ENCODE data around the gene BAHD1. TPM values are rescaled to one million over a fixed set of nuclear protein-coding genes. Genes with fewer than 3 reads are reported as not detected.

BAHD1 gene
- total RNA-seq, 1 donor from 2014 or later = 15.7 TPM

- peaks cover 49% of the 10 kb centered on the region for H3K27me3 ChIP-seq (ENCODE audit: control insufficient read depth, insufficient read depth, low read length)
- no peak for DNase-seq (ENCODE audit: low read depth)
- peak overlapping the region; percentile 62 for H3K4me3 ChIP-seq (ENCODE audit: low read depth, low read length)
- TF ChIP-seq CTCF (IDR thresholded peaks at IDR 0.05; ENCODE audit: insufficient read depth, low read length, poor library complexity, severe bottlenecking) = no peak
- H3K36me3 ChIP-seq (ENCODE audit: control insufficient read depth, insufficient read depth, low read length) = no peaks in the 10 kb centered on the region
These were observed 1.2 kb upstream of the BAHD1 start for GRCh38 chr15:40439461-40439959.

- no peak for DNase-seq (ENCODE audit: low read depth)
- Histone ChIP-seq H3K27me3 (ENCODE audit: control insufficient read depth, insufficient read depth, low read length) (peaks cover 43% of the 10 kb centered on the region), H3K36me3 (ENCODE audit: control insufficient read depth, insufficient read depth, low read length) (no peaks in the 10 kb centered on the region), H3K4me3 (ENCODE audit: low read depth, low read length) (peak overlapping the region; percentile 62)
- no peak for TF ChIP-seq CTCF (IDR thresholded peaks at IDR 0.05; ENCODE audit: insufficient read depth, low read length, poor library complexity, severe bottlenecking)
These were observed 602 bp upstream of the BAHD1 start for GRCh38 chr15:40439960-40440742.

- Histone ChIP-seq H3K27me3 (ENCODE audit: control insufficient read depth, insufficient read depth, low read length) (peaks cover 26% of the 10 kb centered on the region), H3K36me3 (ENCODE audit: control insufficient read depth, insufficient read depth, low read length) (no peaks in the 10 kb centered on the region), H3K4me3 (ENCODE audit: low read depth, low read length) (peak overlapping the region; percentile 62)
- no peak for TF ChIP-seq CTCF (IDR thresholded peaks at IDR 0.05; ENCODE audit: insufficient read depth, low read length, poor library complexity, severe bottlenecking)
- no peak for DNase-seq (ENCODE audit: low read depth)
These were observed 1.1 kb downstream of the BAHD1 start for GRCh38 chr15:40441565-40442531.

GRCh38 chr15:40443255-40443654, 2.5 kb downstream of the BAHD1 start:
- no peak overlapping the region for H3K4me3 ChIP-seq (ENCODE audit: low read depth, low read length)
- DNase-seq (ENCODE audit: low read depth) = no peak
- H3K36me3 ChIP-seq (ENCODE audit: control insufficient read depth, insufficient read depth, low read length) = no peaks in the 10 kb centered on the region
- no peak for TF ChIP-seq CTCF (IDR thresholded peaks at IDR 0.05; ENCODE audit: insufficient read depth, low read length, poor library complexity, severe bottlenecking)
- peaks cover 12% of the 10 kb centered on the region for H3K27me3 ChIP-seq (ENCODE audit: control insufficient read depth, insufficient read depth, low read length)

- no peak overlapping the region for H3K4me3 ChIP-seq (ENCODE audit: low read depth, low read length)
- H3K27me3 ChIP-seq (ENCODE audit: control insufficient read depth, insufficient read depth, low read length) = peaks cover 7% of the 10 kb centered on the region
- no peak for TF ChIP-seq CTCF (IDR thresholded peaks at IDR 0.05; ENCODE audit: insufficient read depth, low read length, poor library complexity, severe bottlenecking)
- no peaks in the 10 kb centered on the region for H3K36me3 ChIP-seq (ENCODE audit: control insufficient read depth, insufficient read depth, low read length)
- no peak for DNase-seq (ENCODE audit: low read depth)
These were observed 3.1 kb downstream of the BAHD1 start for GRCh38 chr15:40443846-40444245.

Data from kidney epithelial cell (primary cell).